AG08396 (cell line): Measurements from ENCODE around the gene EPPIN.

Experiments used
- DNase-seq: peaks from one replicate; pipeline ENCODE4 v3.0.0; 2012; ENCODE audit warnings: low spot score, mixed read lengths

The EPPIN gene

DNA sequence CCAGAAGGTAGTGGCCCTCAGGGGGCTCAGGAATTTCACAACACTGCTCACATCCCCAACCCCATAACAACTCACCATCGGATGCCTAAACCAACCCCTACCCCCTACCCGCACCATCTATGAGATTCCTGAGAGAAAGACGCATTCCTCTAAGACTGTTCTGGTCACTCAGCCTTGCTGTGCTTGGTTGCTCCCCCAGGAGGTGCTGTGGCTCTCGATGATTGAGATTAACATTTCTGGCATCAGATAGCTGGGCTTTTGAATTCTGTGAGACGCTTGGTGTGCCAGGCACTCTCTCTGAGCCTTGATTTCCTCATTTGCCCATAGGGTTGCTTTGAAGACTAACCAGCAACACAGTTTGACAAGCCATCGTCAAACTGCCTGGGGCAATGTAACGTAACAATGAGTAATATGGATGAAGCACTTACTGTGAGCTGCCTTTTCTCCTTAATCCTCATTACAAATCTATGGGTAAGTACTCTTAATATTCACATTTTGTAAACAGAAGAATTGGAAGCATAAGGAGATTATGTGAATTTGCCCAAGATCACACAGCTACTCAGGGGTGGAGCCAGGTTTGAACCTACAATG is 8.9 kb downstream of the EPPIN start:
- DNase-seq = no peak

DNA sequence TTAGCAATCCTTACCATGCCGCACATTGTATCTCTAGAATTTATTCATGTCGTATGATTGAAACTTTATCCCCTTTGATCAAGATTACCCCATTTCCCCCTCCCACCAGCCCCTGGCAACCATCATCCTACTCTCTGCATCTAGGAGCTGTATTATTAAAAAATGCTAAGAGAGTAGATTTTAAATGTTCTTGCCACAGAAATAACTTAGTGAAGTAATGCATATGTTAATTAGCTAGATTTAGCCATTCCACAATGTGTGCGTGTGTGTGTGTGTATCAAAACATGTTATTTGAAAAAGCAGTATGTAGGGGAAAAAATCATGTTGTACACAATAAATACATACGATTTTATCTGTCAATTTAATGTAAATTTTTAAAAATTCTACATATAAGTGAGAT is 19.9 kb downstream of the EPPIN start:
- no peak for DNase-seq

DNA sequence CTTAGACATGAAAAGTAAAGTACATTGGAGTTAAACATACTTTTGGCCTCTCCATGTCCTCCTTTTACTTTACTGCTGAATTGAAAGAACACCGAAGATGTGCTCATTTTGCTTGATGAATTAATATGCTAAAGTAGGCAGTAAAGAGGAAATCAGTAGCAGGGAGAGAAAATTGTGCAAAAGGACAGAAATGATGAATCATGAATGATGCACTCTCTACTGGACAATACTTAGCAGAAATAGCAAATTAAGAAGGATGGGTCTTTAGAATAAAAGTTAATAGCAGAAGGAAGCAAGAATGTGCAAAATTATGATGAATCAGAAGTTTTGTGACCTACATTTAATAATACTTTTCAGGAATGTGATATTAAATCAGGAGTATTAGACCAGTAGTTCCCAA is 23.4 kb downstream of the EPPIN start:
- DNase-seq = no peak

DNA sequence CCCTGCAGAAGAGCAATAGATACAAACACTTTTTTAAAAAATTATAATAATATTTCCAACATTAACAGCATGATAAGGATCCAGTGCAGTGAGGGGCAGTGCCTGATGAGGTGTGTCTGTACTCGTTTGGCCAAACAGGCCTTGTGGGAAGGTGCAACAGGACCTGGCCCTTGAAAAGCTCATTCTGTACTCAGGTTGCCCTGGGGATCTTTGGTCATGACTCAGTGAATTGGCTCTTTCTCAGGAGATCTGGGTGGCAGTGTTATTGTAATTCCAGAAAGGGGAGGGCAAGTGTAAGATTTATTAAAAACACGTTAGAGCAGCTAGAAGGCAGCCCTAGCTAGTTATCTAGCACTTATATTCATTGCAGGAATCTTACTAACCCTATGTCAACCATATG is 28.9 kb downstream of the EPPIN start:
- no peak for DNase-seq

DNA sequence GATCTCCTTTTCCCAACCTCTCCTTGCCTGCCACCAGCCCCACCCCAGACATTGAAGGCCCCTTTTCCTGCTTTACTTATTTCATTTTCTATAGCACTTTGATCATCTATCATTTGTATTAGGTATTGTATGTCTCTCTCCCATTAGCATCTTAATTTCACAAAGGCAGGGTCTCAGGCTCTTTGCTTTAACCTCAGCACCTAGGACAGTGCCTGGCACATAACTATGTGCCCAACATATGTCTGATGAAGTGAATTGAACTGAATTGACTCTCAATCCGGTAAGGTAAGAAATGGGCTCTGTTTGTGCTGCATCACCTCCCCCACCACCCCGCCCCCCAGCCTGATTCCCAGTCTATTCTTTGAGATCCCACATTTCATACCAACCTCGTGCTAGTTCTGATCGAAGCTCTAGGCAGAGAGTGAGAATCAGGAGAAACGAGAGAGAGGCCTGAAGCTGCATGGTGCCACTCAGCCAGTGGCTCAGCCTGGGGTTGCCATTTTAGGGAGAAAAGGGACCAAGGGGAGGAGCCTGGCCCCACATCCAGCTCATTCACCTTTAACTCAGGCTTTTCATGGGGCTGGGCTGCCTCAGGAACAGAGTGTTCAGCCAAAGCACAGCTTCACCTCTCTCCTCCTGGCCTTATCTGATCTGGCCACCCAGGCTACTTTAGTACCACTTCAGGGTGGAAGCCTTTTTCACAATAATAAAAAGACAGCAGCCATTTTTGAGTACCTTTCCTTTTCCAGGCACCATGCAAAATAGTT is 31.9 kb downstream of the EPPIN start, which contains the start of gene SPINT3:
Gene SPINT3, minus strand, starts transcription at position 476 of the 767 bp plus-strand sequence. Its CDS starts 14 bp downstream, at position 462.
- DNase-seq = no peak

DNA sequence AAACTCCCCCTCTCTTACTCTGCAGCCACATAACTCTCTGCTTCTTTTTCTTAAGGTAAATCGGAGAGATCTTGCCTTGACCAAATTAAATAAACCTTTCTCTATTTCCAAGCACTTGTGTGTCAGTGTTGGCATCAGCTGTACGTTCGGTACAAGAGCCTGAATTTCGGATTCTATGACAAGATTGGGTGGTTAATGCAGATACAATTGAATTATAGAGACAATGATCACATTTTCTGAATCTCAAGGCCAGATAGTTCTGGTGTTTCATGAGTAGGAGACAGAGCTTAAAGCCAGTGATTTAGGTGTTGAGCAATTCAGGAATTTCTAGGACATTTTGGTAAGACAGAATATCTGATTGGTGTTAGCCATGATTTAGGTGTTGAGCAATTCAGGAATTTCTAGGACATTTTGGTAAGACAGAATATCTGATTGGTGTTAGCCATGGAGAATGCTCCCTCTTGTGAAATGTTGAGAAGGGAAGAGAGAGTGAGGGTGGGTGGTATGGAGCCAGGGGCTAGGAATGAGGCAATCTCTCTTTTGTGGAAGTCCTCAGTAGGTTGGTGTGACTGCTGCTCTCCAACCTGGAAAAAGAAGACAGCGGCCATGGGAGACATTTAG is 36.8 kb downstream of the EPPIN start:
- DNase-seq = no peak

DNA sequence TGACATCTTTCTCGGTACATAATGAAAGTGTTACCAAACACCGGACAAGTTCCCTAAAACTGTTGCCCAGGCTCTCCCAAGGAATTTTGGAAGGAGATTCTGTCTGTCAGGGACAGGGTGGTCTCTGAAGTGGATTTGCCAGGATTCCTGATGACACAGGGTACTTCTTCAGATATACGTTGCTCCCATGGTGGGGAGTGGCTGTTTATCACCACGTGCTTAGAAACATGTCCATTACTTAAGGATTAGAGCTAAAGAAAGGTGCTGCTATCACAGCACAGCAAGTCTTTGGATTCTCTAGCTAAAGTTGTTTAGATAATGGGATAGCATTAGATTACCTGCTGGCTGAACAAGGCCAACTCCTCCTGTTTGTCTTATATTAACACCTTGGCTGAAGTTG is 38.1 kb downstream of the EPPIN start:
- DNase-seq = no peak

DNA sequence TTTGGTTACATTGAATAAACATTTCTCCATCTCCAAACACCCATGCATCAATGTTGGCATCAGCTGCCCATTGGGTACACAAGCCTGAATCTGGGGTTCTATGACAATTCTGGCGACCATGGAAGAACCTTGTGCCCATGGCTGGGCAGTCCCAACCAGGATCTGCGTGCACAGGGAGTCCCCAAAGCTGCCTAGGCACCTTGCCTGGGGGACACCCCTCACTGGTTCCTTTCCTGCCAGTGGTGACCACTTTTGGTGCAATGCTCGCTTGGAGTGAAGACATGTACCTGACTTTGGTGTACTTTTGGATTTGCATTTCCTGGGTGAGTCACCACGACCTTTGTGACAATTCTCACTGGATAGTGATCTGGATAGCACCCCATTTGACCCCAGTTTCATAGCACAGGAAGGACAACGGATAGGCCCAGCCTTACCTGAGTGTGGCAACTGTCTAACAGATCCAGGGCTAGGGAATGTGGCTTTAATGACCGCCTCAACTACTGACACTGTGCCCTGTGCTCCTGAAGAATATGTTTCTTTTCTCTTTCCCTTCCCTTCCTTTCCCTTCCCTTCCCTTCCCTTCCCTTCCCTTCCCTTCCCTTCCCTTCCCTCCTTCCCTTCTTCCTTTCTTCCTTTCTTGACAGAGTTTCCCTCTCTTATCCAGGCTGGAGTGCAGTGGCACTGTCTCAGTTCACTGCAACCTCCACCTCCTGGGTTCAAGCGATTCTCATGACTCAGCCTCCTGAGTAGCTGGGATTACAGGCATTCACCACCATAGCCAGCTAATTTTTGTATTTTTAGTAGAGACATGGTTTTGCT is 38.9 kb downstream of the EPPIN start:
- DNase-seq = no peak

DNA sequence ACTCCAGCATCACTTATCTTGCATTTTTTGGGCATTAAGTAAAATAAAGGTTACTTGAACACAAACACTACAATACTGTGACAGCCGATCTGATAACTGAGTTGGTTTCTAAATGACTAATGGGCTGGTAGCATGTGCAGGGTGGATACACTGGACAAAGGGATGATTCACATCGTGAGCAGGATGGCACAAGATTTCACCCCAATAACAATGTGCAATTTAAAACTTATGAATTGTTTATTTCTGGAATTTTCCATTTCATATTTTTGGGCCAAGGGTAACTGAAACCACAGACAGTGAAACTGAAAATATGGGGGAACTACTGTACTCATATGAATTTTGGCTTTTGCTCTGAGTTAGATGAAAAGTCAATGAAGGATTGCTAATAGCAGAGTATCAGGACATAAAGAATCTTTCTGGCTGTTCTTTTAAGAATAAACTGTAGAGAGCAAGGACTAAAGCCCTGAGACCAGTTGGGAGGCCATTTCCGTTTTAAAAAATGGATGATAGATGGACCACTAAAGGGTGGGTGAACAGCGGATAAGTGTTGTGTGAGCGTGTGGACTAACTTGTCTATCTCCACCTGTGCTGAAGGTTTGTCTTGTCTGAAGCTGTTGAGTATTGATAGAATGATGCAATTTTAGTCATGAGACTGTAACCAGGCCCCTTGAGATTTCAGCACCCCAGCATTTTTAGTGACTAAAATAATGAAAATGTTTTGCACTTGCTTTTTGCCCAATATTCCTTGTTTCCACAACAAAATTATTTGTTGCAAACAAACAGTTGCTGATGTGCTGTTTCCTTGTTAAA is 40.0 kb downstream of the EPPIN start:
- no peak for DNase-seq

DNA sequence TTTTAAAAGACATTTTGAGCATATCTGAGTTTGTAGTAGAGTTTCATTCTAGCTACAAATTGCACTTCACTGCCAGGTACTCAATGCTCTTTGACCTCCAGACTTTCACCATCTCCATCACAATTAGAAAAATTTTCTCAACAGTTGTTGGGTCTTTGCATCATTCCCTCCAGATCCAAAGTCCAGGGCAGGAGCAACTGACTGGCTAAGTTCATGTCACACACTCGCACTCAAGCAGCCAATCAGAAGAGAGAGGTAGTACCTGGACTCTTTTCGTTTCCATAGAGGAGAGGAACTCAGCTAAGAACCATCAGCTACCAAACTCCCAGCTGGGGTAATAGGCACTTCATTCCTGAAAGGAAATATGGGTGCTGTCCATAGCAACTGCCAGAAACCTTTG is 40.8 kb downstream of the EPPIN start:
- DNase-seq = no peak

DNA sequence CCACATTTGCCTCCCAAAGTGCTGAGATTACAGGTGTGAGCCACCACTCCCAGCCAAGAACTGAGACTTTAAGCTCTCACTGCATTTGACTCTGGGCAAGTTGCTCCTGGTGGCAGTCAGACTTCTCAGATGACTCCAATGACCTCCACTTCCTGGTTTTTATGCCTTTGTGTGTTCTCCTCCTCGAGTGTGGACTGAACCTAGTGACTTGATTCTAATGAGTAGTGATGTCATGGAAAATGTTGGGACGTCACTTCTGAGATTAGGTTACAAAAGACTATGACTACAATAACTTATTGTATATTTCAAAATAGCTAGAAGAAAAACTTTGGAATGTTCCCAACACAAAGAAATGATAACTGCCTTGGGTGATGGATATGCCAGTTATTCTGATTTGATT is 43.8 kb downstream of the EPPIN start:
- DNase-seq = no peak

DNA sequence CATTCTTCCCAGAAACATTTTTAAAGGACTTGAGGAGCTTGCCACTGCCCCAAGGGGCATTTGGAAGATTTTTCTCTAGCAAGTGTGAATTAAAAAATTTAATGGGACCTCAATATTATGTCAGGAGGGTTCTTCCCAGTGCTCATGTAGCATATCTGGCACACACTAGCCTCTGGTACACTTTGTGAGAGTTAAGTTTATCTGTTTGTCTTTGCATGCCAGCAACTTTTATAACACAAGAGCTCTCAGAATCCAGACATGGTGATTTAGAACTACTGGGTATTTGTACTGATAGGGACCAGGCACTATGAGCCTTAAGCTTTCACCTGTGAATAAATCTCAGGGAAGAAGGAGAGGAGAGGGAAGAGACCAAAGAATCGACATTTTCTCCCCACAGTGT is 44.6 kb downstream of the EPPIN start:
- no peak for DNase-seq

DNA sequence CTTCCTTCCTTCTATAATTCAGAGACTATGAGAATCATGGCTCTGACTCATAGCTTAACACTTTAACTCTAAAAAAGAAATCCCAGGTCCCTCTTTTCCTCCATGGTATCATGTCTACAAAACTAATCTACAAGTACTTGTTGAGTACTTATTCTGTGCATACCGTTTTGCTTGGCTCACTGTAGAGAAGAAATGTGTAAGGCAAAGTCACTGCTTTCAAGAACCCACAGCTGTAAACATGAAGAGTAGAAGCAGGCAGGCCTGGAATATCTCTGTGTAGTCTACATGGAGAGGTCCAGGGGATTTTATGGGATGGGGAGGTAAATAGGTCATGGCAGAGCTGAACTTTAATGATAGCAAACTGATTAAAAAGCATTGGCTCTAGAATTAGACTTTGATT is 45.6 kb downstream of the EPPIN start:
- no peak for DNase-seq

DNA sequence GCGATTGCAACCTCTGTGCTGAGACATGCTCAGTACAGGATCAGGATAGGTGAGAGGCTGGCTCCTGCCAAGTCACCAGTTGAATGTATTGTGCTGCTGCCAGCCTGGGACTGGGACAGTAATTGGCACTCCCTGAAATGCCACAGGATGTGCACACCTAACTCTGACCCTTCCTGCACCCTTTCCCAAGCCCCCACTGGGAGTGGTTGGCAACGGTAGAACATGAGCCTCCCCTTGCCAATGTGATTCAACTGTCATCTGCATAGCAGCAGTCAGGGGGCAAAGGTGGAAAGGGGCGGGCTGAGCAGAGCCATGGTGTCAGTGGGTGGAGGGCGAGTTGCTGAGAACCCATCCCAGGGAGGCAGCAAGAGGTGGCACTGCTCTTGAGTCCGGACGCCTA is 47.2 kb downstream of the EPPIN start:
- DNase-seq = no peak

DNA sequence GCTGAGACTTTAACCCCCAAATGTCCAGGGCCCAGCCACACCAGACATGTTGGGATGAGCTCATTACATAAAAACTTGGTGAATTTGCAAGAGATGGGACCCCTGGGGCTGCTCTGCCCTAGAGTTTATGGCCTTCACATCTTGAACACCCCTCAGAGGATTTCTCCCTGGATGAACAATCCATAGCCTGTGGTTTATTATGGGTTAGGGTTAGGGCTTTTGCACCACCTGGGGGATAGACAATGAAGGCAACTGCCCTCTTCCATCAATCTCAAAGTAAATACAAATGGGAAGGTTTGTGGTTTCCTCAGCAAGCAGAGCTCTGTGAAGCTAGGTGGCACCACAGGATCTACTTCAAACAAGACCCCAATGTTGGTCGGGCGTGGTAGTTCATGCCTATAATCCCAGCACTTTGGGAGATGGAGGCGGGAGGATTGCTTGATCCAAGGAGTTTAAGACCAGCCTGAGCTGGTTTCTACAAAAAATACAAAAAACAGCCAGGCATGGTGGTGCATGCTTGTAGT is 49.2 kb downstream of the EPPIN start:
- DNase-seq = no peak

DNA sequence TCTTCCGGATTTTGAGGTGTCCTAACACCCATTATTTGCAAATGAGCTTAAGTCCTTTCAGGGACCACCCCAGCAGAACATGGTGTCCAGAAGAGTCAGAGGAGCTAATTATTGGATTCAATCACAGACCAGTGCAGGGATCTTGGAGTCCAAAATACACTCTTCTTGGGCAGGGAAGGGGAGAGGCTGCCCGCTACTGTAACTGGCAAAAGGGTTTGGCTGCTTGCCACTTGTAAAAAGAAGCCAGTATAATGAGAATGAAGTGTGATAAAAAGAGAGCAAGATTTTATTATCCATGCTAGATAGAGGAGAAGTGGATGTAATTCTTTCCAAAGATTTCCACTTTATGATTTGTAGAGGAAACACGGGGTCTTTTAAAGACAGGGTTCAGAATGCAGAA is 51.0 kb downstream of the EPPIN start:
- DNase-seq = no peak

DNA sequence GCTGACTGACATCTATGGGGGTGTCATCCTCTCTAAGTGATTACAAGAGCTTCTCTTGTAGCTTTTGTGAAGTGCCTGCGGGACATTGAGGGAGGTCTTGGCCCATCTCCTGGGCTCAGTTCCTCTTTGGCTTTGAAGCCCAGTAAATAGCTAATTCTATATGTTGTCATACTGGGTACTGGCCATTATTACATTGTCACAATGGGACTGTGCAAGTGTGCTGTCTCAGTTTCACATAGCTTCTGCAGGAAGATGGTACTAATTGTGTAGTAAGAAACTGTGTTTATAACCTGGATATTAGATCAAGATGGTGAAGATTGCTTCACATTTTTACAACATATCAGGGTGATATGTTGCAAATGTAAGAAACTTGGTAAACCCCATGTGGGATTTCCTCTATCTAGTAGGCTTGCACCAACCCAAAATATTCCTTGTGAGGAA is 51.7 kb downstream of the EPPIN start:
- no peak for DNase-seq
